HFF-Myc (cell line): Measurements from ENCODE around the gene TRPM2.

Source experiments
- DNase-seq: peaks from one replicate; pipeline ENCODE4 v3.0.0-alpha.2; 2011; ENCODE audit warnings: low read depth; ENCODE audit errors: extremely low read depth
- H3K4me3 ChIP-seq: replicated peaks from 2 replicates; pipeline ENCODE4 v1.5.1; 2011; ENCODE audit warnings: low read depth, mild to moderate bottlenecking, control low read depth, low read length
- TF ChIP-seq, protein P1 (sequence below): IDR thresholded peaks from 2 replicates; pipeline ENCODE4 v1.5.1; 2012; ENCODE audit warnings: mild to moderate bottlenecking, low read depth, low read length, control low read depth; ENCODE audit errors: missing control alignments

Gene TRPM2

GRCh38 chr21:44434936-44435635, 81.7 kb downstream of the TRPM2 start:
- no peak for DNase-seq
- TF ChIP-seq, protein P1, sequence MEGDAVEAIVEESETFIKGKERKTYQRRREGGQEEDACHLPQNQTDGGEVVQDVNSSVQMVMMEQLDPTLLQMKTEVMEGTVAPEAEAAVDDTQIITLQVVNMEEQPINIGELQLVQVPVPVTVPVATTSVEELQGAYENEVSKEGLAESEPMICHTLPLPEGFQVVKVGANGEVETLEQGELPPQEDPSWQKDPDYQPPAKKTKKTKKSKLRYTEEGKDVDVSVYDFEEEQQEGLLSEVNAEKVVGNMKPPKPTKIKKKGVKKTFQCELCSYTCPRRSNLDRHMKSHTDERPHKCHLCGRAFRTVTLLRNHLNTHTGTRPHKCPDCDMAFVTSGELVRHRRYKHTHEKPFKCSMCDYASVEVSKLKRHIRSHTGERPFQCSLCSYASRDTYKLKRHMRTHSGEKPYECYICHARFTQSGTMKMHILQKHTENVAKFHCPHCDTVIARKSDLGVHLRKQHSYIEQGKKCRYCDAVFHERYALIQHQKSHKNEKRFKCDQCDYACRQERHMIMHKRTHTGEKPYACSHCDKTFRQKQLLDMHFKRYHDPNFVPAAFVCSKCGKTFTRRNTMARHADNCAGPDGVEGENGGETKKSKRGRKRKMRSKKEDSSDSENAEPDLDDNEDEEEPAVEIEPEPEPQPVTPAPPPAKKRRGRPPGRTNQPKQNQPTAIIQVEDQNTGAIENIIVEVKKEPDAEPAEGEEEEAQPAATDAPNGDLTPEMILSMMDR = no peak
- H3K4me3 ChIP-seq = no peak overlapping the region

- DNase-seq = no peak
- H3K4me3 ChIP-seq = no peak overlapping the region
- TF ChIP-seq, protein P1 = no peak
Measured at GRCh38 chr21:44436111-44436611, 82.7 kb downstream of the TRPM2 start.

- TF ChIP-seq, protein P1 = no peak
- no peak for DNase-seq
- H3K4me3 ChIP-seq = no peak overlapping the region
Measured at GRCh38 chr21:44436958-44437357, 83.5 kb downstream of the TRPM2 start.

DNA sequence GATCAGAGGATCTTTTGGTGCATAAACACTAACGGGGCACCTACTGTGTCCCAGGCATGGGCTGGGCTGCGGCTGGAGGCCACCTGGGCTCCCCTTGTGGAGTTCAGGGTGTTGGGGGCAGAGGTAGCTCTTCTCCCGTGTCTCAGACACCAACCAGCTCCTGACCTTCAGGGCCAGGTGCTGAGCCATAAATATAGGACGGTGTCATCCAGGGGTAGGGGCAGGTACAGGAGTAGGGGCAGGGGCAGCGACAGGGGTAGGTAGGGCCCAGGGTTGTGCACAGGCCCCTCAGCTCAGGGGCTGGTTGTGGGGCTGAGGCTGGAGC, 83.9 kb downstream of the TRPM2 start:
- DNase-seq = no peak
- TF ChIP-seq, protein P1 = no peak
- no peak overlapping the region for H3K4me3 ChIP-seq

- DNase-seq = no peak
- H3K4me3 ChIP-seq = no peak overlapping the region
- TF ChIP-seq, protein P1 = no peak
Measured at GRCh38 chr21:44437696-44438431, 84.4 kb downstream of the TRPM2 start.

GRCh38 chr21:44438531-44439210, 85.2 kb downstream of the TRPM2 start:
- H3K4me3 ChIP-seq = no peak overlapping the region
- TF ChIP-seq, protein P1 = no peak
- DNase-seq = no peak
